Esophagus muscularis mucosa (tissue), 4 donors: ENCODE results near the gene PM20D1.

ENCODE experiments used
- EP300 ChIP-seq: sonication (generic); formaldehyde crosslinking; IDR thresholded peaks from one replicate; pipeline ENCODE4 v1.6.1; 2017; ENCODE audit warnings: antibody characterized with exemption
- POLR2A ChIP-seq: fragments of 450-650 bp; IDR thresholded peaks from one replicate; pipeline ENCODE4 v1.6.1; 2017; ENCODE audit warnings: antibody characterized with exemption, moderate library complexity, mild to moderate bottlenecking, low read depth
- POLR2AphosphoS5 ChIP-seq, 2 donors: sonication (generic); formaldehyde crosslinking; IDR thresholded peaks; one replicate each; pipeline ENCODE4 v1.6.1; 2017; ENCODE audit warnings: antibody characterized with exemption in 2 of 2
- TF ChIP-seq, protein P1 (sequence below), 3 experiments: fragments of 200-600 bp in 2 of 3; fragments of 450-650 bp in 1 of 3; sonication (generic) in 2 of 3; IDR thresholded peaks; one replicate each; pipeline ENCODE4 v1.5.1; 2017 to 2019; ENCODE audit warnings: antibody characterized with exemption in 3 of 3, mild to moderate bottlenecking in 2 of 3, moderate library complexity in 1 of 3

DNA sequence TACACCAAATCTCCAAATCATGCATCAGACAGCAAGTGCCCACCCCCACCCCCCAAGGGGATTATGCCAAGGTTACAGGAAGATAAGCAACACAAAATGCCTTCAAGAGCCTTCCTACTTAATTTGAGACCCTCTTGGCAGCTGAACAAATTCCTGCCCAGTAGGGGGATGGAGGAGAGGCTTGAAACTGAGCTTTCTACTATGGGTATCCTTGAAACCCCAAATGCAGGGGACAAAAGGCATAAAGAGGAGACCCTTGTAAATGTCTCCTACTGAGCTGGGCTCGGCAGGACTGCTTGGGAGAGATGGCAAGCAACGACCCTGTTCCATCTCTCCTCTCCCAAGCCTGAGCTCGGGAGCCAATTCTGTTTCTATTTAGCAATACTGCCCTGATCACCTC, 40.5 kb downstream of the PM20D1 start:
- TF ChIP-seq, protein P1, sequence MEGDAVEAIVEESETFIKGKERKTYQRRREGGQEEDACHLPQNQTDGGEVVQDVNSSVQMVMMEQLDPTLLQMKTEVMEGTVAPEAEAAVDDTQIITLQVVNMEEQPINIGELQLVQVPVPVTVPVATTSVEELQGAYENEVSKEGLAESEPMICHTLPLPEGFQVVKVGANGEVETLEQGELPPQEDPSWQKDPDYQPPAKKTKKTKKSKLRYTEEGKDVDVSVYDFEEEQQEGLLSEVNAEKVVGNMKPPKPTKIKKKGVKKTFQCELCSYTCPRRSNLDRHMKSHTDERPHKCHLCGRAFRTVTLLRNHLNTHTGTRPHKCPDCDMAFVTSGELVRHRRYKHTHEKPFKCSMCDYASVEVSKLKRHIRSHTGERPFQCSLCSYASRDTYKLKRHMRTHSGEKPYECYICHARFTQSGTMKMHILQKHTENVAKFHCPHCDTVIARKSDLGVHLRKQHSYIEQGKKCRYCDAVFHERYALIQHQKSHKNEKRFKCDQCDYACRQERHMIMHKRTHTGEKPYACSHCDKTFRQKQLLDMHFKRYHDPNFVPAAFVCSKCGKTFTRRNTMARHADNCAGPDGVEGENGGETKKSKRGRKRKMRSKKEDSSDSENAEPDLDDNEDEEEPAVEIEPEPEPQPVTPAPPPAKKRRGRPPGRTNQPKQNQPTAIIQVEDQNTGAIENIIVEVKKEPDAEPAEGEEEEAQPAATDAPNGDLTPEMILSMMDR (IDR thresholded peaks at IDR 0.05): no peak
- TF ChIP-seq POLR2A (no peak), EP300 (no peak), POLR2AphosphoS5 (IDR thresholded peaks at IDR 0.05) (no peak)
